Neural cell (in vitro differentiated cells): ENCODE results near the gene IGFBP4.

Source experiments
- CTCF ChIP-seq: fragments of 450-650 bp; IDR thresholded peaks from 2 replicates; pipeline ENCODE4 v1.5.1; 2014; ENCODE audit warnings: antibody characterized with exemption, mild to moderate bottlenecking, moderate library complexity; ENCODE audit not compliant: poor library complexity, severe bottlenecking
- EP300 ChIP-seq: fragments of 450-650 bp; conservative IDR thresholded peaks from 2 replicates; pipeline ENCODE4 v1.6.1; 2014; ENCODE audit warnings: antibody characterized with exemption, mild to moderate bottlenecking, moderate library complexity; ENCODE audit not compliant: poor library complexity, severe bottlenecking
- EZH2 ChIP-seq: fragments of 200-600, 300-800 bp; shearing (Covaris generic), sonication (generic); IDR thresholded peaks from 2 replicates; pipeline ENCODE4 v1.6.1; 2014; ENCODE audit warnings: antibody characterized with exemption, low read length, borderline replicate concordance, mild to moderate bottlenecking; ENCODE audit not compliant: insufficient read depth, poor library complexity, severe bottlenecking
- POLR2AphosphoS5 ChIP-seq: IDR thresholded peaks from 2 replicates; pipeline ENCODE4 v1.6.1; 2012
- RAD21 ChIP-seq: fragments of 450-650 bp; conservative IDR thresholded peaks from 2 replicates; pipeline ENCODE4 v1.6.1; 2014; ENCODE audit warnings: antibody characterized with exemption, mild to moderate bottlenecking, moderate library complexity
- TAF1 ChIP-seq: IDR thresholded peaks from 2 replicates; pipeline ENCODE4 v1.6.1; 2012; ENCODE audit warnings: low read depth

GRCh38 chr17:40469805-40470675 is 26.8 kb downstream of the IGFBP4 start:
- TF ChIP-seq TAF1 (no peak), CTCF (no peak), EP300 (no peak), RAD21 (no peak), EZH2 (no peak), POLR2AphosphoS5 (no peak)
